ENCODE data around the gene PDIA3. TPM values are rescaled to one million over a fixed set of nuclear protein-coding genes. Genes with fewer than 3 reads are reported as not detected.
A peak's percentile ranks its signal among the peaks of the same experiment; 100 is the strongest.

PDIA3 gene
- total and polyA plus RNA-seq, 2 of the 13 experiments (the other 11 are each of a cell fraction or from before 2014, with no cell fraction given) = 238 to 433 TPM

DNA sequence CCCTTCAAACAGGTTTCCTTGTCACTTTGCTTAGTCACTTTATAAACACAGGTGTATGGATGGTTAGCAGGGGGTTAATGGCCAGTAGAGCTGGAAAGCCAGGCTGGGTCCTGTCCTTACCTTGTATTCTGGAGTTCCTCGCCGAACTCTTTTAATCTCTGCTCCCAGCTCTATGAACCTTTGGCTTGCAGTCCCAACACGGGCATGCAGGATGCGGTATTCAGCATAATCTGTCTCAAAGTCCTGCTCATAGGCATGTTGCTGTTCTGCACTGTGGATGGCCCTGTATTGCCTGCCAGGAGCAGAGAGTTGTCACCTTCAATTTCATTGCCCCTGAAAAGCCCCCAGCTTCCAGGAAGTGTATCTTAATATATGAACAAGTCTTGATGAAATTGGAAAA, 27.8 kb downstream of the PDIA3 start (continued):
- TF ChIP-seq, protein P1, sequence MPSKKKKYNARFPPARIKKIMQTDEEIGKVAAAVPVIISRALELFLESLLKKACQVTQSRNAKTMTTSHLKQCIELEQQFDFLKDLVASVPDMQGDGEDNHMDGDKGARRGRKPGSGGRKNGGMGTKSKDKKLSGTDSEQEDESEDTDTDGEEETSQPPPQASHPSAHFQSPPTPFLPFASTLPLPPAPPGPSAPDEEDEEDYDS (CRISPR knock-in tag; IDR thresholded peaks at IDR 0.05) = no peak
- TF ChIP-seq NKX3-1 (CRISPR knock-in tag; IDR thresholded peaks at IDR 0.05) = no peak

DNA sequence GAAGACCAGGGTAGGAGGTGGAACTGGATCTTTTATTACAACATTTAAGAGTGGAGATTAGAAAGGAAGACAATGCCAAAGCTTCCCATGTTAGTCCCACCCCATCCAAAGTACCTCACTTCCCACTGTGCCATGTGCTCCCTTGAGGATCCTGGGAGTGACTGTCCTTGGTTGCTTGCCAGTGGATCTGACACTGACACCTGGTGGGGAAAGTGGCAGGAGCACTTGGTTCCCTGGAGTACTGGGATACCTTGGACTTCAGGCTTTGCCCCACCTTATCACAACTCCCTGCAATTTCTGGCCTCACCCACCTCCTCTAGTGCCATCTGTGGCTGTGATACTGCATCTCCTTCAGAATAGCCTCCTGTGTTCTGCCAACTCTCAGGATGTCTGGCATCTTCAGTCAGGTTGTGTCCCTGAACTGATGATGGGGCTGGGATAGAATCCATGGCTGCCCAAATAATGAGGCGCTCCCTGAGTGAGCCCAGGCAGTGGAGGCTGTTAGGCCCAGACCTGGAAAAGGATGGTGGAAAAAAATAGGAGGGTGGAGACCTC, 29.2 kb downstream of the PDIA3 start:
- H3K27me3 ChIP-seq (ENCODE audit: control insufficient read depth in 1 of 2, insufficient read depth in 2 of 2, low read length in 2 of 2) = no peaks in the 10 kb centered on the region
- no peaks in the 10 kb centered on the region for H3K9me3 ChIP-seq (ENCODE audit: low read length)
- ChIA-PET CTCF (ENCODE audit: low intra/inter-chr PET ratio, low total read pairs) (no interaction called here), POLR2A (interaction anchor here (1.8 to 4.0 kb wide), 4 partner anchors 14 to 30 kb away, joined by 4 to 34 read pairs (median 20); partner anchors contain the start of genes HYPK, PDIA3 and SERINC4)
- no peak overlapping the region for H2AFZ ChIP-seq (ENCODE audit: low read length)
- in situ Hi-C loops (cut with HindIII; ENCODE audit: extremely low pct_ligation_motif_present, low pct_unique_long_range_greater_than_20kb) (loop anchor here (10.0 kb wide), 1 partner anchor 261 kb away; the partner anchor contains the start of gene MAP1A), intact Hi-C loops (cut with micrococcal nuclease; ENCODE audit: unreplicated experiment) (no loop called here)
- H3K4me2 ChIP-seq (ENCODE audit: low read depth, low read length) = peak overlapping the region; percentile 99
- BruUV-seq (replicated peaks) = TSS peak; percentile 42
- peak; percentile 79 for DNase-seq (ENCODE audit: low spot score)
- peaks cover 15% of the 10 kb centered on the region for H3K4me1 ChIP-seq (ENCODE audit: insufficient read depth, low read length)
- H3K27ac ChIP-seq (ENCODE audit: extremely low read length, insufficient read depth, low read length) = peak overlapping the region; percentile 13
- peak; percentile 70 for ATAC-seq
- 0 out of 2 replicates have a peak overlapping the region, but pooled peaks have one; percentile 75 for H3K9ac ChIP-seq (ENCODE audit: insufficient read depth, low read depth, low read length)
- H3K4me3 ChIP-seq (replicated peaks in 1 of 3; ENCODE audit: insufficient read depth in 1 of 3, low read depth in 2 of 3, low read length in 3 of 3) = peak overlapping the region; percentile 65 to 97 (median 78); a peak in 5 of 6 replicates
- WGBS (ENCODE audit: low lambda C conversion rate) = 89% methylated on average over 1 of the region's 1 CpG
- H4K20me1 ChIP-seq (ENCODE audit: insufficient read depth, low read length) = no peaks in the 10 kb centered on the region
- peaks cover 4 to 30% of the 10 kb centered on the region in 2 experiments; a peak in 4 of 5 replicates for H3K36me3 ChIP-seq (replicated peaks in 1 of 2; ENCODE audit: control insufficient read depth in 1 of 2, insufficient read depth in 2 of 2, low read length in 2 of 2)
- no peaks in the 10 kb centered on the region for H3K79me2 ChIP-seq (ENCODE audit: insufficient read depth, low read length)
- FAIRE-seq = peak; percentile 92
- peak; percentile 41; the same call in 1 of the 2 replicates for TF ChIP-seq SIN3A (IDR thresholded peaks at IDR 0.05; ENCODE audit: borderline replicate concordance, low read depth, low read length)
- TF ChIP-seq KDM5A (IDR thresholded peaks at IDR 0.05; ENCODE audit: borderline replicate concordance, low read length) = no peak
- TF ChIP-seq, protein P2, sequence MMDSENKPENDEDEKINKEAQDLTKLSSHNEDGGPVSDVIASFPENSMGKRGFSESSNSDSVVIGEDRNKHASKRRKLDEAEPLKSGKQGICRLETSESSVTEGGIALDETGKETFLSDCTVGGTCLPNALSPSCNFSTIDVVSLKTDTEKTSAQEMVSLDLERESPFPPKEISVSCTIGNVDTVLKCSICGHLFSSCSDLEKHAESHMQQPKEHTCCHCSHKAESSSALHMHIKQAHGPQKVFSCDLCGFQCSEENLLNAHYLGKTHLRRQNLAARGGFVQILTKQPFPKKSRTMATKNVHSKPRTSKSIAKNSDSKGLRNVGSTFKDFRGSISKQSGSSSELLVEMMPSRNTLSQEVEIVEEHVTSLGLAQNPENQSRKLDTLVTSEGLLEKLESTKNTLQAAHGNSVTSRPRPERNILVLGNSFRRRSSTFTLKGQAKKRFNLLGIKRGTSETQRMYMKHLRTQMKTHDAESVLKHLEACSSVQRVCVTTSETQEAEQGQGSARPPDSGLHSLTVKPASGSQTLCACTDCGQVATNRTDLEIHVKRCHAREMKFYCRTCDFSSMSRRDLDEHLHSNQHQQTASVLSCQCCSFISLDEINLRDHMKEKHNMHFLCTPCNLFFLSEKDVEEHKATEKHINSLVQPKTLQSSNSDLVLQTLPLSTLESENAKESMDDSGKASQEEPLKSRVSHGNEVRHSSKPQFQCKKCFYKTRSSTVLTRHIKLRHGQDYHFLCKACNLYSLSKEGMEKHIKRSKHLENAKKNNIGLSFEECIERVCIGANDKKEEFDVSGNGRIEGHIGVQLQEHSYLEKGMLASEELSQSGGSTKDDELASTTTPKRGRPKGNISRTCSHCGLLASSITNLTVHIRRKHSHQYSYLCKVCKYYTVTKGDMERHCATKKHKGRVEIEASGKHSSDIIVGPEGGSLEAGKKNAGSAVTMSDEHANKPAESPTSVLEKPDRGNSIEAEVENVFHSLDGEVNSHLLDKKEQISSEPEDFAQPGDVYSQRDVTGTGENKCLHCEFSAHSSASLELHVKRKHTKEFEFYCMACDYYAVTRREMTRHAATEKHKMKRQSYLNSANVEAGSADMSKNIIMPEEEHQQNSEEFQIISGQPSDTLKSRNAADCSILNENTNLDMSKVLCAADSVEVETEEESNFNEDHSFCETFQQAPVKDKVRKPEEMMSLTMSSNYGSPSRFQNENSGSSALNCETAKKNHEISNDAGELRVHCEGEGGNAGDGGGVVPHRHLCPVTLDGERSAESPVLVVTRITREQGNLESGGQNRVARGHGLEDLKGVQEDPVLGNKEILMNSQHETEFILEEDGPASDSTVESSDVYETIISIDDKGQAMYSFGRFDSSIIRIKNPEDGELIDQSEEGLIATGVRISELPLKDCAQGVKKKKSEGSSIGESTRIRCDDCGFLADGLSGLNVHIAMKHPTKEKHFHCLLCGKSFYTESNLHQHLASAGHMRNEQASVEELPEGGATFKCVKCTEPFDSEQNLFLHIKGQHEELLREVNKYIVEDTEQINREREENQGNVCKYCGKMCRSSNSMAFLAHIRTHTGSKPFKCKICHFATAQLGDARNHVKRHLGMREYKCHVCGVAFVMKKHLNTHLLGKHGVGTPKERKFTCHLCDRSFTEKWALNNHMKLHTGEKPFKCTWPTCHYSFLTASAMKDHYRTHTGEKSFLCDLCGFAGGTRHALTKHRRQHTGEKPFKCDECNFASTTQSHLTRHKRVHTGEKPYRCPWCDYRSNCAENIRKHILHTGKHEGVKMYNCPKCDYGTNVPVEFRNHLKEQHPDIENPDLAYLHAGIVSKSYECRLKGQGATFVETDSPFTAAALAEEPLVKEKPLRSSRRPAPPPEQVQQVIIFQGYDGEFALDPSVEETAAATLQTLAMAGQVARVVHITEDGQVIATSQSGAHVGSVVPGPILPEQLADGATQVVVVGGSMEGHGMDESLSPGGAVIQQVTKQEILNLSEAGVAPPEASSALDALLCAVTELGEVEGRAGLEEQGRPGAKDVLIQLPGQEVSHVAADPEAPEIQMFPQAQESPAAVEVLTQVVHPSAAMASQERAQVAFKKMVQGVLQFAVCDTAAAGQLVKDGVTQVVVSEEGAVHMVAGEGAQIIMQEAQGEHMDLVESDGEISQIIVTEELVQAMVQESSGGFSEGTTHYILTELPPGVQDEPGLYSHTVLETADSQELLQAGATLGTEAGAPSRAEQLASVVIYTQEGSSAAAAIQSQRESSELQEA (CRISPR knock-in tag; IDR thresholded peaks at IDR 0.05; ENCODE audit: not compliant biosample characterization) = peak; percentile 1
- TF ChIP-seq BORCS8-MEF2B (CRISPR knock-in tag; IDR thresholded peaks at IDR 0.05) = 0 out of 2 replicates have a peak, but pooled peaks have one; percentile 39
- TF ChIP-seq HBP1 (CRISPR knock-in tag; IDR thresholded peaks at IDR 0.05; ENCODE audit: low read depth) = peak; percentile 59; the same call in 1 of the 2 replicates
- TF ChIP-seq MED1 (CRISPR knock-in tag; IDR thresholded peaks at IDR 0.05) = peak; percentile 24; the same call in 1 of the 2 replicates
- peak; percentile 43 for TF ChIP-seq TEAD3 (CRISPR knock-in tag; optimal IDR thresholded peaks at IDR 0.05; ENCODE audit: borderline replicate concordance)
- TF ChIP-seq DMAP1 (CRISPR knock-in tag; IDR thresholded peaks at IDR 0.05) = peak; percentile 76
- TF ChIP-seq THAP11 (CRISPR knock-in tag; IDR thresholded peaks at IDR 0.05) = no peak
- 0 out of 2 replicates have a peak, but pooled peaks have one; percentile 47 for TF ChIP-seq NR0B2 (CRISPR knock-in tag; IDR thresholded peaks at IDR 0.05)

Measured in HepG2 (cell line).